HEK293 (cell line): ENCODE data around the gene CDH12.

Experiments
- REST ChIP-seq: fragments of 450-650 bp; formaldehyde crosslinking; IDR thresholded peaks from 2 replicates; pipeline ENCODE4 v1.5.1; 2016; ENCODE audit warnings: missing biosample characterization, missing genetic modification characterization
- SP2 ChIP-seq: fragments of 450-650 bp; formaldehyde crosslinking; IDR thresholded peaks from 2 replicates; pipeline ENCODE4 v1.5.1; 2016; ENCODE audit warnings: missing biosample characterization, missing genetic modification characterization
- YY1 ChIP-seq: fragments of 450-650 bp; formaldehyde crosslinking; IDR thresholded peaks from 2 replicates; pipeline ENCODE4 v1.5.1; 2018; ENCODE audit warnings: missing biosample characterization, missing genetic modification characterization
- ZNF239 ChIP-seq: fragments of 450-650 bp; formaldehyde crosslinking; IDR thresholded peaks from 2 replicates; pipeline ENCODE4 v1.5.1; 2016; ENCODE audit warnings: missing biosample characterization, missing genetic modification characterization
- ZNF518A ChIP-seq: fragments of 450-650 bp; formaldehyde crosslinking; conservative IDR thresholded peaks from 2 replicates; pipeline ENCODE4 v1.5.1; 2016; ENCODE audit warnings: low read depth, missing biosample characterization, missing genetic modification characterization

GRCh38 chr5:22496666-22497065 lies 356.5 kb downstream of the CDH12 start:
- TF ChIP-seq REST (tag by site-specific recombination), result no peak
- no peak for TF ChIP-seq ZNF239 (tag by site-specific recombination)
- TF ChIP-seq SP2, result no peak
- no peak for TF ChIP-seq YY1 (tag by site-specific recombination)
- no peak for TF ChIP-seq ZNF518A (tag by site-specific recombination)
